ENCODE results near the gene NTM. TPM values are rescaled to one million over a fixed set of nuclear protein-coding genes. Genes with fewer than 3 reads are reported as not detected.

The NTM gene
- total RNA-seq, 1 experiment from 2014 or later = 9.9 TPM

DNA sequence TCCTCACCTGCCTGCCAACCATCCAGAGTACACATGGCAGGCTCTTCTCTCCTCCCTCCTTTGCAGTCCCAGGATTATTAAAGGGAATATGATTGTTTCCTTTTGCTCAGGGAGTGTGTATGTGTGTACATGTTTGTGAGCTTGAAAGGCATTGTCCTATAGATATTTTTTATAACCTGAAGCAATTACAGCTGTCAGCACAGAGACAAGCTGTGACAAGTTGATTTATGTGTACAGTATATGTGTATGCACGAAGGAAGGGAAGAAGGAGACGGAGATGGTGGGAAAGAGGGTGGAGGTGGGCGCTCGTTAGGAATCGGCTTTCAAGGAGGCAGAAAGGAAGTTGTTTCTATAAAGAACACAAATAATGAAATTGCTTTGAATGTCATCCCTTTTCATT lies 537.0 kb downstream of the NTM start:
- H3K79me1 ChIP-seq (ENCODE audit: insufficient read depth, low read depth, low read length, poor library complexity, severe bottlenecking) = no peaks in the 10 kb centered on the region
- H3K9ac ChIP-seq (ENCODE audit: extremely low read depth, insufficient read length, low read length) = no peak overlapping the region
- DNase-seq = no peak
- H4K5ac ChIP-seq (ENCODE audit: insufficient read length, low read depth, low read length) = no peak overlapping the region
- H2BK12ac ChIP-seq (ENCODE audit: insufficient read length, low read depth, low read length) = no peak overlapping the region
- no peak overlapping the region for H2AFZ ChIP-seq (ENCODE audit: low read length)
- no peak overlapping the region for H4K91ac ChIP-seq (ENCODE audit: insufficient read length, low read depth, low read length)
- H3K23me2 ChIP-seq (ENCODE audit: insufficient read length, low read depth, low read length, poor library complexity, severe bottlenecking) = peaks cover 7% of the 10 kb centered on the region
- H3K4me1 ChIP-seq (ENCODE audit: insufficient read depth, low read length) = peaks cover 11% of the 10 kb centered on the region; the same call in 1 of the 2 replicates
- Mint-ChIP-seq H3K27me3 (ENCODE audit: low read depth) (peaks cover 24% of the 10 kb centered on the region), H3K4me3 (no peak overlapping the region), H3K4me1 (peaks cover 42 to 55% of the 10 kb centered on the region in 2 experiments), H3K27ac (peak overlapping the region in 1 of 3 experiments; percentile 3; a peak in 1 of 7 replicates), H3K36me3 (ENCODE audit: insufficient read depth in 1 of 3, low read depth in 3 of 3) (no peaks in the 10 kb centered on the region; a peak in 1 of 7 replicates), H3K9me3 (no peaks in the 10 kb centered on the region; a peak in 1 of 5 replicates)
- H3K18ac ChIP-seq (ENCODE audit: insufficient read length, low read depth, low read length) = no peak overlapping the region
- TF ChIP-seq, protein P1, sequence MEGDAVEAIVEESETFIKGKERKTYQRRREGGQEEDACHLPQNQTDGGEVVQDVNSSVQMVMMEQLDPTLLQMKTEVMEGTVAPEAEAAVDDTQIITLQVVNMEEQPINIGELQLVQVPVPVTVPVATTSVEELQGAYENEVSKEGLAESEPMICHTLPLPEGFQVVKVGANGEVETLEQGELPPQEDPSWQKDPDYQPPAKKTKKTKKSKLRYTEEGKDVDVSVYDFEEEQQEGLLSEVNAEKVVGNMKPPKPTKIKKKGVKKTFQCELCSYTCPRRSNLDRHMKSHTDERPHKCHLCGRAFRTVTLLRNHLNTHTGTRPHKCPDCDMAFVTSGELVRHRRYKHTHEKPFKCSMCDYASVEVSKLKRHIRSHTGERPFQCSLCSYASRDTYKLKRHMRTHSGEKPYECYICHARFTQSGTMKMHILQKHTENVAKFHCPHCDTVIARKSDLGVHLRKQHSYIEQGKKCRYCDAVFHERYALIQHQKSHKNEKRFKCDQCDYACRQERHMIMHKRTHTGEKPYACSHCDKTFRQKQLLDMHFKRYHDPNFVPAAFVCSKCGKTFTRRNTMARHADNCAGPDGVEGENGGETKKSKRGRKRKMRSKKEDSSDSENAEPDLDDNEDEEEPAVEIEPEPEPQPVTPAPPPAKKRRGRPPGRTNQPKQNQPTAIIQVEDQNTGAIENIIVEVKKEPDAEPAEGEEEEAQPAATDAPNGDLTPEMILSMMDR (conservative IDR thresholded peaks at IDR 0.05) = no peak
- no peaks in the 10 kb centered on the region for H4K20me1 ChIP-seq (ENCODE audit: control insufficient read depth, insufficient read depth, insufficient read length)
- H2BK120ac ChIP-seq (ENCODE audit: low read depth, low read length, poor library complexity, severe bottlenecking) = no peak overlapping the region
- no peaks in the 10 kb centered on the region for H3K27me3 ChIP-seq (ENCODE audit: insufficient read depth, low read length)
- no peak overlapping the region for H3K27ac ChIP-seq (ENCODE audit: insufficient read length, low read depth, low read length)
- H4K8ac ChIP-seq (replicated peaks; ENCODE audit: insufficient read length, low read depth, low read length) = no peak overlapping the region
- no peaks in the 10 kb centered on the region for H3K79me2 ChIP-seq (ENCODE audit: insufficient read depth, low read length)
- no peak overlapping the region for H3K4ac ChIP-seq (ENCODE audit: low read depth, low read length)
- H3K4me2 ChIP-seq (ENCODE audit: insufficient read depth, insufficient read length, low read length) = no peak overlapping the region
- H3T11ph ChIP-seq (ENCODE audit: low read length) = no peak overlapping the region
- no peak overlapping the region for H3K56ac ChIP-seq (ENCODE audit: insufficient read length, low read depth, low read length)
- 100% methylated on average over 4 of the region's 5 CpGs for WGBS (ENCODE audit: extremely low coverage, insufficient read length, low lambda C conversion rate)
- H2BK20ac ChIP-seq (ENCODE audit: low read depth, low read length, poor library complexity, severe bottlenecking) = no peak overlapping the region
- H3K23ac ChIP-seq (ENCODE audit: insufficient read length, low read depth, low read length) = no peak overlapping the region
- no peak overlapping the region for H2BK5ac ChIP-seq (ENCODE audit: insufficient read length, low read length)
- H2AK5ac ChIP-seq (ENCODE audit: insufficient read length, low read length) = no peak overlapping the region
- no peaks in the 10 kb centered on the region for H3K9me3 ChIP-seq (ENCODE audit: control insufficient read depth, low read depth, low read length)
- no peak overlapping the region for H3K14ac ChIP-seq (ENCODE audit: insufficient read depth, low read length)
- H2BK15ac ChIP-seq (ENCODE audit: low read depth, low read length) = no peak overlapping the region
